Measurements from ENCODE around the gene KCNE4.
A peak's percentile ranks its signal among the peaks of the same experiment; 100 is the strongest.
"Not testable (repeated sequence)": the region's sequence is repeated elsewhere in the genome, so short reads cannot be mapped to it uniquely, and the experiment has no call there.

Gene KCNE4

DNA sequence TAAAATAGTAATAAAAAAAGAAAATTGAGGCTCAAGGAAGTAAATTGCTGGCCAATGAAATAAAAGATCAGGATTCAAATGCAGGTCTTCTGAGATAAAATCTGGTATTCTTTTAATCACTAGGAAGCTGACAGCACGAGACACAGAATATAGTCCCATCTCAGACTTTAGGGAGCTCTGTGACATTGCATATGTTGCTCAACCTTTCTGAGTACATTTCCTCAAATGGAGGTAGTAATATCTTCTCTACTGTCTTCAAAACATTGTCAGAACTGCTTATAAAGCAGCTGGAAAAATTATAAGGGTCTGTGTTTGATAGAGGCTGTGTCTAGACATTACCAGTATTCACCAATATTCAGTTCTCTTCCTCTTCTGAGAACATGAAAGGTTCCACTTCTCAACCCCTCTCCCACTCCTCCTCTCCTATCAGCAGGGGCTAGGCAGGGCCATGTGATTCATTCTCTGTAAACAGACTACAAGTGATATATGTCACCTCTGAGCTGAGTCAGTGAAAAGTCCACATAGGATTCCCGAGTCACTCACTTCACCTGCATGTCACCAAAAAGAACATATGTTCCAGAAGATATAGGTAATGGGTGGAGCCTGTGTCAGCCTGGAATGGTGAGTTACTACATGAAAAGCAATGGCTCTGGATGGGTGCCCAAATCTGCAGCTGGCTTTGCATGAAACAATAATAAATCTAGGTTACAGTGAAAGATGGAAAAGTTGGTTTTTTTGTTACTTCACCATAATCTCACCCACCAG lies 7.1 kb downstream of the KCNE4 start:
- DNase-seq: no peak

- no peak for DNase-seq
Observed at GRCh38 chr2:223060201-223060825, 8.3 kb downstream of the KCNE4 start.

DNA sequence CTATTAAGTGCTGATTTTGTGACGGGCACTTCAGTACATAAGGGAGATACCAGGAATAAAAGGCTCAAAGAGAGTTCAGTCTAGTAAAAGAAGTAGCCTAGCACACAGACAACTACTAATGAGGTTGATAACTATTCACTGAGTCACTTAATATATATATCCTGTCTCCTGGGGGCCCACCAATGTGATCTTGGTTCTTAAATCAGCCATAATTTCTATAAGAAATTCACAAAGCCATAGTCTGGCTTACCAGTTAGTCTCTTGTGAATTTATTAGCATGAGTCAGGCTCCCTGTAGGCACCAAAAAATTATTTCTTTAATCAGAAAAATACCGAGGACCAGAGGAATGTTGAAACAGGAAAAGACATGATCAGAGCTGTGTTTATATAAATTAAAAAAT lies 10.4 kb downstream of the KCNE4 start:
- DNase-seq: no peak

DNA sequence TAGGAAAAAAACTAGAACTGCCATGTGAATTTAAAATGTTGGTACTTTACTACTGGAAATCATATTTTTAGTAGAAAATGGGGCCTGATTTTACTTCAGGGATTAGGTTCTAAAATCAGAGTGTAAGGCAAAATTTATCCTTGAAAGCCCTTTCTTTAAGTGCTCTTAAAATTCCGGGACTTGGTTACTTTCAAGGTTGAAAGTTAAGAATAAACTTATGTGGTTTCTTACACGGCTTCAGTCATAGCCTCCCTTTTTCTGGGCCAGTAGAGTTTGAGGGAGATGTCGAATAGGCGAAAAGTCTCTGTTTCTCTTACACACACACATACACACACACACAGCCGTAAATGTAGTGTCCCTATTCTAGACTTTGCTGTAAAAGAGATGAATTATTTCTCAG lies 13.1 kb downstream of the KCNE4 start:
- DNase-seq: no peak

DNA sequence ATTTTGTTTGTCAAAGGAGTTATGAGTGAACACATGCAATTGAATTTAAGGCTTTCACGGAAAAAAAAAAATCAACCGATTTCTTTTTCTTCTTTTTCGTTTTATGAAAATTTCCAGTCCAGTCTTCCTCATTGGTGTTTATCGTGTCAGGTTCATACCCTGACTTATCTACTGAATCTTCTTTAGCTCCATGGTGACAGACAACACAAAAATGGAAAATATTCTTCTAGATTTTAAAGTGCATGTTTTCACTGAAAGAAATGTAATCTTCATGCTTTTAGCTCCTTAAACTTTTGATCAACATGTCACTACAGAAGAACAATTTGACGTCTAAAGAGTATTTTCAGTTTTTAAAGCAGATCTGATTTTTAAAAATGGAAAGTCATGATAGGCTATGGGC lies 14.7 kb downstream of the KCNE4 start:
- no peak for DNase-seq

GRCh38 chr2:223068071-223068470 lies 16.1 kb downstream of the KCNE4 start:
- no peak for DNase-seq

GRCh38 chr2:223069465-223069864 lies 17.5 kb downstream of the KCNE4 start:
- no peak for DNase-seq

GRCh38 chr2:223069988-223070387 lies 18.0 kb downstream of the KCNE4 start:
- no peak for DNase-seq

DNA sequence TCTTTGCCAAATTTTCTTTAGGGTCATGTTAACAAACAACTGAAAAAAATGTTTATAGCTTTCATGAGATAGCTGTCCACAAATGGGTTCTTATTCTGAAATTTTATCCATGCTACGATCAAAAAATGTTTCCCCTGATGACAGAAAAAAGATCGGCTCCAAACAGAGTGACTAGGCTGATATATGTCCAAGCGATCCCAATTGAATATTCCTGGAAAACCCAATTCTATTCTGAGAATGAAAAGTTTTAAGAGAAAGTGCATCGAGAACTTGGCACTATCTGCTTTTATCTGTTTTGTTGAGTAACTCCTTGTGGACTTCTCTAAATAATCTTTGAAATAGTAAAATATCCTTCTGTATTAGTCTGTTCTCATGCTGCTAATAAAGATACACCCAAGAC lies 19.1 kb downstream of the KCNE4 start:
- DNase-seq: no peak

GRCh38 chr2:223072826-223073225 lies 20.8 kb downstream of the KCNE4 start:
- no peak for DNase-seq

- DNase-seq: peak; percentile 45
Observed at GRCh38 chr2:223075301-223076270, 23.6 kb downstream of the KCNE4 start.

DNA sequence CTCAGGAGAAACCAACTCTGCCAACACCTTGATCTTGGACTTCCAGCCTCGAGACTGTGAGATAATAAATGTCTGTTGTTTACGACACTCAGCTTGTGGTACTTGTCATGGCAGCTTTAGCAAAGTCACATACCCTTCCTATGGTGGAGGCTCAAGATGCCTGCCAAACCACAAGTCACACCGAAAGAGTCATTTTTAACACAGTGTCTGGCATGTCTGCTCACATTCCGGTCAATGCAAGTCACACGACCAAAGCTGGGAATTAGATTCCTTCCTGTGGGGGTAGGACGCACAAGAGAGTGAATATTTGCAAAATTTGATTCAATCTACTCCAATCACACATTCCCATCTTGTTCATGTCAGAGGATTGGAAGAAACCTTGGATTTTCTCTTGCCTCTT lies 24.6 kb downstream of the KCNE4 start:
- no peak for DNase-seq

- no peak for DNase-seq
Observed at GRCh38 chr2:223078482-223078881, 26.5 kb downstream of the KCNE4 start.

- DNase-seq: no peak
Observed at GRCh38 chr2:223079378-223079777, 27.4 kb downstream of the KCNE4 start.

DNA sequence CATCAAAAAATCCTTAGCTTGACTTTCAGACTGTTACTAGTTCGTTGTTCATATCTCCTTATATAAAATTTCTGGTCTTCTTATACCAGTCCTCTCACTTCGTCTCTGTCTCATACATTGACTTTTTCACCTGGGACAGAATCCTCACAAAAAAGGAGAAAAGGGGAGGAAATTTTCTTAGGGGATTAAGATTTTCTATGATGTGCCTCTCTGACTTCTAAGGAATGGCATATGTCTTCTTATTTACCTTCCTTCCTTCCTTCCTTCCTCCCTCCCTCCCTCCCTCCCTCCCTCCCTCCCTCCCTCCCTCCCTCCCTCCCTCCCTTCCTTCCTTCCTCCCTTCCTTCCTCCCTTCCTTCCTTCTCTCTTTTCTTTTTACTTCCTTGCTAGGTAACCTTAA lies 27.9 kb downstream of the KCNE4 start:
- no peak for DNase-seq

DNA sequence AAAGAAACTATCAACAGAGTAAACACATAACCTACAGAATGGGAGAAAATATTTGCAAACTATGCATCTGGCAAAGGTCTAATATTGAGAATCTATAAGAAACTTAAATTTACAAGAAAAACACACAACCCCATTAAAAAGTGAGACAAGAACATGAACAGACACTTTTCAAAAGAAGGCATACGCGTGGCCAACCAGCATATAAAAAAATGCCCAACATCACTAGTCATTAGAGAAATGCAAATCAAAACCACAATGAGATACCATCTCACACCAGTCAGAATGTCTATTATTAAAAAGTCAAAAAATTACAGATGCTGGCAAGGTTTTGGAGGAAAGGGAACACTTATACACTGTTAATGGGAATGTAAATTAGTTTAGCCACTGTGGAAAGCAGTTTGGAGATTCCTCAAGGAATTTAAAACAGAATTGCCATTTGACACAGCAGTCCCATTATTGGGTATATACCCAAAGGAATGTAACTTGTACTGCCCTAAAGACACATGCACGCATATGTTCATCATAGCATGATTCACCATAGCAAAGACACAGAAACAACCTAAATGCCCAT lies 28.9 kb downstream of the KCNE4 start:
- DNase-seq: not testable (repeated sequence)

DNA sequence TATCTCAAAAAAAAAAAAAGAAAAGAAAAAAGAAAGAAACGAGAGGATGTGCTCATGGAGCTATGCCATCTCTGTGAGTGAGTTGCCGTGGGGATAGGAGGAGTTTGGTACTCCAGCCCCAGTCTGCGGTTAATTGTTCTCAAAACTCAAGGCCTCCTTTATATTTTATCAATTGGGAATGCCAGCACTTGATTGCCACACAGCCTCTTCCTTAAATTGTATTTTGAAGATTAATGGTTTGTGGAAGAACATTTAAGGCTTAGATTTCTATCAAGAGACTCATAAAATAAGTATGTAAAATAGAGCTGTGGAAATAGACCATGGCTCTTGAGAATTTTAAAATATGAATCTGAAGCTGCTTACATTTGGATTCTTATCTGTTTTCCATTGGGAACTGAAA lies 29.8 kb downstream of the KCNE4 start:
- no peak for DNase-seq

GRCh38 chr2:223082706-223083105 lies 30.7 kb downstream of the KCNE4 start:
- no peak for DNase-seq

DNA sequence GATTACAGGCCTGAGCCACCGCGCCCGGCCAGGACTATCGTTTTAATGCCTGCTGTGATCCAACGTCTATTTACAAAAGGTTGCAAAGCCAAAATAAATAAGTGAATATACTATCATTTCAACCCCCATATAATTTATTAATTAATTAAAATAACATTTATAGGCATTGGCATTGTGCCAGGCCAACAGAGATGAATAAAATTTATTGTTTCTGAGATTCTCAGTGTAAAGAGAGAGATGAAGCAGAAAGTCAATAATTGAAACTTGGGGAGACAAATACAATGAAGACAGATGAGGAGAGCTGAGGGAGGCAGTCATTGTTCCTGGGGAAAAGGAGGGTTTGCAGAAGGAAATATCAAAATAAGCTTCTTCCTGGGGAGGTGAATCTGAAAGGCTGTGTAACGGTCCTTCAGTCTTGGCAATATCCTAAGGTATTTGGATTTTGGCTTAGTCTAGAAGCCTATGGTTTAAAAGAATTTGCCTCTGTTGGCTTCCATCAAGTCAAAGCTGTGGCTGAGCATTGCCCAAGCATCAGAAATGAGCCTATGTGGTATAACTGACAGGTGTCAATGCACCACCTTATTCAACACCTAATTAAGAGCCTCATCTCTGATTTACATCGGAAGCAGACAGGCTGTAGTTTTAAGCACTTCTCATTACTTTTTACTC lies 31.5 kb downstream of the KCNE4 start:
- no peak for DNase-seq

- DNase-seq: no peak
Observed at GRCh38 chr2:223084873-223085272, 32.9 kb downstream of the KCNE4 start.

GRCh38 chr2:223086370-223086981 lies 34.5 kb downstream of the KCNE4 start:
- DNase-seq: no peak

- DNase-seq: no peak
Observed at GRCh38 chr2:223087466-223087865, 35.5 kb downstream of the KCNE4 start.

Measured in activated CD4-positive, alpha-beta T cell treated with anti-CD3 and anti-CD28 coated beads, Interleukin-10, Interleukin-2, amounts not matched to agents 100 ng/mL and 50 ng/mL, durations not matched to agents 16 hours and 8 hours (primary cell).